ENCODE results near the gene ADGRE2. TPM values are rescaled to one million over a fixed set of nuclear protein-coding genes. Genes with fewer than 3 reads are reported as not detected.

ADGRE2 gene
- total and polyA plus RNA-seq, 2 experiments from 2014 or later: 2.4 TPM

GRCh38 chr19:14715841-14716240 lies 62.5 kb downstream of the ADGRE2 start:
- no peak overlapping the region for H3K4me3 ChIP-seq
- no peaks in the 10 kb centered on the region for H3K9me2 ChIP-seq (ENCODE audit: insufficient read depth)
- peaks cover 8% of the 10 kb centered on the region for H3K27me3 Mint-ChIP-seq (ENCODE audit: insufficient read depth, low read depth, poor library complexity)
- H3K79me2 ChIP-seq (replicated peaks; ENCODE audit: insufficient read depth): no peaks in the 10 kb centered on the region
- no peak overlapping the region for H3K4me2 ChIP-seq
- no peaks in the 10 kb centered on the region for H3F3A ChIP-seq (replicated peaks; ENCODE audit: low read depth)
- no peak overlapping the region for H2AFZ ChIP-seq
- H3K4me1 ChIP-seq (ENCODE audit: insufficient read depth): no peaks in the 10 kb centered on the region
- no peaks in the 10 kb centered on the region for H3K4me1 Mint-ChIP-seq
- DNase-seq (ENCODE audit: low spot score): no peak
- H4K20me1 ChIP-seq (replicated peaks; ENCODE audit: insufficient read depth): no peaks in the 10 kb centered on the region
- H3K27ac Mint-ChIP-seq: no peak overlapping the region
- TF ChIP-seq ZNF114 (CRISPR knock-in tag; IDR thresholded peaks at IDR 0.05): no peak
- no peak for TF ChIP-seq ETS1 (IDR thresholded peaks at IDR 0.05)
- TF ChIP-seq ZNF331 (CRISPR knock-in tag; IDR thresholded peaks at IDR 0.05; ENCODE audit: low read depth): no peak
- TF ChIP-seq JUNB (IDR thresholded peaks at IDR 0.05; ENCODE audit: unreplicated experiment): no peak
- no peak for TF ChIP-seq ZNF462 (CRISPR knock-in tag; IDR thresholded peaks at IDR 0.05)
- no peak for TF ChIP-seq REST (IDR thresholded peaks at IDR 0.05; ENCODE audit: unreplicated experiment)
- TF ChIP-seq STAT1 (IDR thresholded peaks at IDR 0.05; ENCODE audit: unreplicated experiment): no peak
- no peak for TF ChIP-seq CREB1 (CRISPR knock-in tag; IDR thresholded peaks at IDR 0.05; ENCODE audit: low read depth)
- no peak for TF ChIP-seq EZH2phosphoT487 (IDR thresholded peaks at IDR 0.05; ENCODE audit: unreplicated experiment)
- TF ChIP-seq EZH2 (IDR thresholded peaks at IDR 0.05; ENCODE audit: low read depth, unreplicated experiment): no peak
- TF ChIP-seq CTCF (conservative IDR thresholded peaks at IDR 0.05; ENCODE audit: low read depth in 2 of 2): no peak
- peaks cover 94% of the 10 kb centered on the region for H3K36me3 Mint-ChIP-seq (ENCODE audit: low read depth)
- no peaks in the 10 kb centered on the region for H3K27me3 ChIP-seq (ENCODE audit: insufficient read depth)
- peaks cover 46% of the 10 kb centered on the region for H3K36me3 ChIP-seq (ENCODE audit: insufficient read depth)
- H3K9me3 Mint-ChIP-seq: peaks cover 95% of the 10 kb centered on the region
- no peak overlapping the region for H3K4me3 Mint-ChIP-seq
- H3K27ac ChIP-seq (ENCODE audit: low read depth): no peak overlapping the region
- no peak for ATAC-seq

Data from GM23338 (cell line).